GDM1 (cell line): ENCODE data around the gene RPS6KA4.

Experiments
- DNase-seq: peaks from one replicate; lab custom pipeline; 2025; lab: John Stamatoyannopoulos, UW

Gene RPS6KA4

DNA sequence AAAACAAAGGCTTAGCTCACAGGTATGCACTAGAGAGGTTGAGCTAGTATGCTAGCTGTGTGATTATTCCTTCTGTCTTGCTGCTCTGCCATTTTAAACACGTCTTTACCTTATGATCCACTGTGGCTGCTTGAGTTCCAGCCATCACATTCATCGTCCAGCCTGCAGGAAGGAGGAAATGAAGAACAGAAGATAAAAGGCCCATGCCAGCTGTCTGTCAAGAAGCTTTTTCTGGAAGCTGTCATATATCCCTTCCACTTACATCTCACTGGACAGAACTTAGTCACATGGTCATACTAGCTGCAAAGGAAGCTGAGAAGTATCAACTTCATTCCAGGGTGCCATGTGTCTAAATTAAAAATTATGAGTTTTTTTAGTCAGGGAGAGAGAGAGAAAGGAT is 31.6 kb upstream of the RPS6KA4 start:
- DNase-seq = no peak

DNA sequence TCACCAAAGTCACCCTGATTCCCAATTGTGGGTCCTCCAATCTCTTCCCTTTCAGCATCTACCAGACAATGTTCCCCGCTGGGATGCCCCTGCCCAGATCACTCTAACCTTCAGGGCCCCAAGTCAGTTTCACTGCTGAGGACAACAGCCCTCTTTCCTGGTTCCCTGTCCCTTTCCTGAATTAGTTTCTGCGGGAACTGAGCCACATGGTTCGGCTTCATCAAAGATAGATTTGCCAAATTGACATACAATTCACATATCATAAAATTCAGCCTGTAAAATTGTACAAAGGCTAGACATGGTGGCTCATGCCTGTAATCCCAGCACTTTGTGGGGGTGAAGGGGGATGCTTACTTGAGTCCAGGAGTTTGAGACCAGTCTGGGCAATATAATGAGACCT is 31.0 kb upstream of the RPS6KA4 start:
- no peak for DNase-seq

DNA sequence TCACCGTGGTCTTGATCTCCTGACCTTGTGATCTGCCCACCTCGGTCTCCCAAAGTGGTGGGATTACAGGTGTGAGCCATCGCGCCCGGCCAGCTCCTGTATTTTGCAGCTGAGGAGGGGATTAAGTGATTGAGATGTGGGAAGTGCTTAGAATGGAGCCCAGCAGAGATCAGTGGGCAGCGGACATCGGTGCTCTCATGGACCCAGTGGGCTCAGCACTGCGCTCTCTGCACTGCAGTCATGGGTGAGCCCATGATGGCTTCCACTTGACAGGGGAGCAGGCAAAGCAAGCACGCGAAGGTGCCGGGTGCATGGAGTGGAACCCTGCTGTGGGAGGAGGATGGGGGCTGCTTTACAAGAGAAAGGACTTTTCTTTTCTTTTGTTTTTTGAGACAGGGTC is 28.1 kb upstream of the RPS6KA4 start:
- DNase-seq = no peak

DNA sequence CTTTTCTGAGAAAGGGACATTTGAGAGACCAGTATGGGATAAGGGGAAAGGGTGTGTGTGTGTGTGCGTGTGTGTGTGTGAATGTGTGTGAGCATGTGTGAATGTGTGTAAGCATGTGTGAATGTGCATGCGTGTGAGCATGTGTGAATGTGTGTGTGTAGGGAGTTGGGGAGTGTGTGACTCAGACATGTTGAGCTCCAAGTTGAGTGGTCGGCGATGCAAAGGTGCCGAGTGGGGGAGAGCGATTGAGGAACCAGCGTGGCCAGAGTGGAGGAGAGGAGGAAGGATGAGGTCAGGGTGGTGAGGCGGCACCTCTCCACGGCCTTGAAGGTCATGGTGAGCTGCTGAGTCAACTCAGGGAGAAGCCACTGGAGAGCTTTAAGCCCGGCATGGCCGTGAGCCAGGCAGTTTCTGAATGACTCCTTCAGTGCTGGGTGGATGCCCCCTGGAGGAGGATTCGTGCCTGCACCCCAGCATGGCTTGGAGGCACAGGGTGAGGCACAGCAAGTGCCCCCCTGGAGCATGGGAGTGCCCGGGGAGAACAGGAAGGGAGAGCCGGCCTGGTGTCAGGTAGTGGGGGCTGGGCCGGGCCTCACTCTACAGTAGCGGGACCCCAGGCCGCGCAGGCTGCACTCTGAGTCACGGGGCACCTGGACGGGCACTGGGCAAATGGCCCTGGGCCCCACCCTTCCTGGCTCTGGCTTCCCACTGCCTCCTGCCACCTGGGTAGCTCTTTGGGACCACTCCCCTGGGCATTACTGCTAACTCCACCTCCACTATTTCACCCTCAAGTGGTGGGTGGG is 27.2 kb upstream of the RPS6KA4 start:
- peak; percentile 93 for DNase-seq

DNA sequence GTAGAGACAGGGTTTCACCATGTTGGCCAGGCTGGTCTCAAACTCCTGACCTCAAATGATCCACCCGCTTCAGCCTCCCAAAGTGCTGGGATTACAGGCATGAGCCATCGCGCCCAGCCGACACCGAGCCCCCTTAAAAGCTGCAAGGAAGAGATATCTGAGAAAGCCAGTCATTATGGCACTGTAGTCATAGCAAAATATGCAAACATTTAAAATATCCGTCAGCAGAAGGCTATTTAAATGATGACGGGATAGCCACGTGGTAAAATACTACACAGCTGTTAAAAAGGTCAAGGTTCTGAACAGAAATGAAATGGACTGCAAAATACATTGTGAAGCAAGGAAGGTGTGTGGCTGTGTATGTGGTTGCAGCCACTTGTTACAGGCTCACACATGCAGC is 25.4 kb upstream of the RPS6KA4 start:
- no peak for DNase-seq

DNA sequence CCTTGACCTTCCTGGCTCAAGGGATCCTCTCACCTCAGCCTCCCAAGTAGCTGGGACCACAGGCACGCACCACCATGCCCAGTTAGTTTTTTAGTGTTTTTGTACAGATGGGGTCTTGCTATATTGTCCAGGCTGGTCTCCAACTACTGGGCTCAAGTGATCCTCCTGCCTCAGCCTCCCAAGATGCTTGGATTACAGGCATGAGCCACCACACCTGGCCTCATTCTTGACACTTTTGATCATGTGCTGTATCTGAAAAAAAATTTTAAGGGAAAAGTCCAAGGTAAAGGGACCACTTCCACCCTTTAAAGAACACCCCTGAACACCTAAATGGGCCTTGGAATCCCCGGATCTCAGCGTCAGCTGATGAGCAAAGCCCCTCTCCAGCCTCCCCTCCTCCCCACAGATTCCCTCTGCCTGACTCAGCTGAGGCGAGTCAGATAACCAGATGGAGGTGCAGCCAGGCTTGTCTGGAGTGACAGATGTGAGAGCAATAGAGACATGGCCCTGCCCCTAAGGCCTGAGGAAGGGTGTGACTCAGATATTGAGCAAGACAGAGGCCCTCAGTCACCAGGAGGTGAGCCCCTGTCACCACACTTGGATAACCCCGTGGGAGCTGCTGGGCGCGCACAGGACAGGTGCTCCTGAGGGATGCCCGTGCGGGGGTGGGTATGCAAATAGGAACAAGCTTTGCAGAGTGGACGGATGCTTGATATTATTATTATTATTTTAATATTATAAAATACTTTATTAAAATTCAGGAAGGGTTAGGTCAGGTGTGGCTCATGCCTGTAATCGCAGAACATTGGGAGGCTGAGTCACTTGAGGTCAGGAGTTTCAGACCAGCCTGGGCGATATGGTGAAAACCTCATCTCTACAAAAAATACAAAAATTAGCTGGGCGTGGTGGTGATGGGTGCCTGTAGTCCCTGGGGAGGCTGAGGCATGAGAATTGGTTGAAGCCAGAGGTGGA is 23.9 kb upstream of the RPS6KA4 start:
- peak; percentile 74 for DNase-seq

DNA sequence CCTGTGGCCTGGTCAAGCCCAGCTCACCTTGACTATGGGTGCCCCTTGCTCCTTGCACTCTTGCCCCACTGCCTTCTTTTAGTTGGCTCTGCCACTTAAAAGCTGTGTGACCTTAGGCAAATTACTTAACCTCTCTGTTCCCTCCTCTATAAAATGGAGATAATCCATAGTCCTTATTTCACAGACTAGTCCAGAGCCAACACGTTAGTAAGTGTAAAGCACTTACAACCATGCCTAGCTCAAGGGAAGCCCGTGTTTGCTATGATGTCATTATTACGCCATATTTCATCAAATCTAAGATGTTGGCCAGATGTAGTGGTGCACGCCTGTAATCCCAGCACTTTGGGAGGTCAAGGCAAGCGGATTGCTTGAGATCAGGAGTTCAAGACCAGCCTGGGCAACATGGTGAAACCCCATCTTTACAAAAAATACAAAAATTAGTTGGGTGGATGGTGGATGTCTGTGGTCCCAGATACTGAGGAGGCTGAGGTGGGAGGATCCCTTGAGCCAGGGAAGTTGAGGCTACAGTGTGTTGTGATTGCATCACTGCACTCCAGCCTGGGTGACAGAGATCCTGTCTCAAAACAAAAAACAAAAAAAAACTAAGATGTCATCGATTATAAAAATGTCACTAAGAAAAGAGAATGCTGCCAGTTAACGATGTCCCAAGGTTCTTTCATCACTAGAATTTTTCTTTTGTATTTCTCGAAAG is 21.3 kb upstream of the RPS6KA4 start:
- no peak for DNase-seq

DNA sequence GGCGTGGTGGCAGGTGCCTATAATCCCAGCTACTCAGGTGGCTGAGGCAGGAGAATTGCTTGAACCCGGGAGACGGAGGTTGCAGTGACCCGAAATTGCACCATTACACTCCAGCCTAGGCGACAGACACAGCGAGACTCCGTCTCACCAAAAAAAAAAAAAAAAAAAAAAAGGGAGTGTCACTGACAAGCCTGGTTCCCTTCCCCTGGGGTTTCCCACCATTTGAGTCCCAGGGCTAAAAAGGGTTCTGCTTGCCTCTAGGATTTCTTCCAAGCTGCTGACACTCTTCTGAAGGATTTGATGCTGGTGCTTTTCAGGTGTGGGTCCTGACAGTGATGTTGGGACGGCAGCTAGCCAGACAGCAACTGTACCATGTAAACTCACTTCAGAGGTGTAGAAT is 20.2 kb upstream of the RPS6KA4 start:
- DNase-seq = no peak

DNA sequence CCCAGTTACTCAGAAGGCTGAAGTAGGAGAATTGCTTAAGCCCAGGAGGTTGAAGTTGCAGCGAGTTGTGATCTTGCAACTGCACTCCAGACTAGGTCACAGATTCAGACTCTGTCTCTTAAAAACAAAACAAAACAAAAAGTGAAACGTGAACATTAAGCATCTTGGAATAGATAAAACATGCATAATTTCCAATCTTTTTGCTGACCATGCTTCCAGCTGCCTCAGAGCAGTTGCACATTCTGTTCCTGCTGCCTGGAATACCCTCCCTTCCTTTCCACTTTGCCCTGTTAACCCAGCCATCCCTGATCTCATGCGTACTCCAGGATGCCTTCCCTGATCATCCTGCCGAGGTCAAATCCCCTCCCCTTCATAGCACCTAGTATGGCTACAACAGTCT is 19.7 kb upstream of the RPS6KA4 start:
- DNase-seq = no peak

DNA sequence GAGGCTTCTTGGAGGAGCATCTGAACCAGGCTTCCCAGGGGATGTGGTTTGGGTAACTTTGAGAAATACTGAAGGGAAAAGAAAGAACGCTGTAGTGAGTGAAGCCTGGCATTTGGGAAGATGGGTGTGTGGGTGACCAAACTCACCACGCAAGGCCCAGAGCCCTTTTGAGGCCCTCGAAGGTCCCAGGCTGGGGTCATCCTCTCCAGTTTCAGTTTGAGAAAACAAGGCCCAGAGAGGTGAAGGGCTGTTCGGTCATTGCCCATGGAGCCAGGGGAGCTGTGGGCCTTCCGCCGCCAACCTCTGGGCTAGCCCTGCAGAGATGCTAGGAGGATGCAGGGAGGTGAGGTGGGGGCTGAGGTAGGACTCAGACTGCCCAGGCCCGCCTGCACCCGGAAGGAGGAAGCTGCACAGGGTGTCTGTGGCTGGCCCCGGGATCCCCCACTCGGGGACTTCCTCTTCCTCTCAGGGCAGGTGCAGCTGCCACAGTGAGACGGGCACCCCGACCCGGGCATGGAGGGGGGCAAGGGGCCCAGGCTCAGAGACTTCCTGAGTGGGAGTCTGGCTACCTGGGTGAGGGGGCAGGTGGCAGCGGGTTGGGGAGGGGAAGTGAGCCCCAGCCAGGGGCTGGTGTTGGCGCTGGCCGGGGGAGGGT is 19.1 kb upstream of the RPS6KA4 start, which contains the start of gene CCDC88B:
TSS of gene CCDC88B (plus strand) at position 451 of the 655 bp plus-strand sequence. CDS start at position 514, 63 bp downstream.
- peak; percentile 71 for DNase-seq

DNA sequence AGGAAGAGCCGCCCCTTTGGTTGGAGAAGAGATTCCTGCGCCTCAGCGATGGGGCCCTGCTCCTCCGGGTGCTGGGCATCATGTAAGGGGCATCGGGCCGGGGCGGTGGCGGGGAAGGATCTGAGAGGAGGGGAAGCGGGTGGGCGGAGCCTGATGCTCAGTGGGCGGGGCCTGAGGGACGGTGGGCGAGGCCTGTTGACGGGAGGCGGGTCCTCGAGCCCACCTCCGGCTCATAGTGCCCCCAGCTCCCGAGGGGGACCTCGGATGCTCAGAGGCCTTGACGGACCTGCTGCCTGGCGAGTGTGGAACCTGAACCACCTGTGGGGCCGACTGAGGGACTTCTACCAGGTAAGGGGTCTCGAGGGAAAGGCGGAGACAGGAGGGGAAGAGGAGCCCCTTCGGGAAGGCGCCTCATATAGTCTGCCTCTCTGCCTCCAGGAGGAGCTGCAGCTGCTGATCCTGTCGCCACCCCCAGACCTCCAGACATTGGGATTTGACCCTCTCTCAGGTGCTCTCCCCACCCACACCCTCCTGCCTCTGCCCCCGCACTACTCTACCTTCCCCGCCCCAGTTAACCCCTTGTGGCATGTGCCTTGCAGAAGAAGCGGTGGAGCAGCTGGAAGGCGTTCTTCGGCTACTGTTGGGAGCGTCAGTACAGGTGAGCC is 18.2 kb upstream of the RPS6KA4 start:
- peak; percentile 66 for DNase-seq

DNA sequence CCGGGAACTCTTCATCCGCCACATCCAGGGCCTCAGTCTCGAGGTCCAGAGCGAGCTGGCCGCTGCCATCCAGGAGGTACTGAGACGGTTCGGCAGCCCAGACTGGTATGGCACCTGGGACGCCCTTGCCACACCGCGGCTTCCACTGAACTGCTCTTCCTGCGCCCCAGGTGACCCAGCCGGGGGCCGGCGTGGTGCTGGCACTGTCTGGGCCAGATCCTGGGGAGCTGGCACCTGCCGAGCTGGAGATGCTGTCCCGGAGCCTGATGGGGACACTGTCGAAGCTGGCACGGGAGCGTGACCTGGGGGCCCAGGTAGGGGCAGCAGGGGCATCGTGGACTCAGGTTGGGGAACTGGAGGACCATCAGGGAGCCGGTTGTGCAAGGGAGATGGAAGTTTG is 17.5 kb upstream of the RPS6KA4 start:
- DNase-seq = no peak

DNA sequence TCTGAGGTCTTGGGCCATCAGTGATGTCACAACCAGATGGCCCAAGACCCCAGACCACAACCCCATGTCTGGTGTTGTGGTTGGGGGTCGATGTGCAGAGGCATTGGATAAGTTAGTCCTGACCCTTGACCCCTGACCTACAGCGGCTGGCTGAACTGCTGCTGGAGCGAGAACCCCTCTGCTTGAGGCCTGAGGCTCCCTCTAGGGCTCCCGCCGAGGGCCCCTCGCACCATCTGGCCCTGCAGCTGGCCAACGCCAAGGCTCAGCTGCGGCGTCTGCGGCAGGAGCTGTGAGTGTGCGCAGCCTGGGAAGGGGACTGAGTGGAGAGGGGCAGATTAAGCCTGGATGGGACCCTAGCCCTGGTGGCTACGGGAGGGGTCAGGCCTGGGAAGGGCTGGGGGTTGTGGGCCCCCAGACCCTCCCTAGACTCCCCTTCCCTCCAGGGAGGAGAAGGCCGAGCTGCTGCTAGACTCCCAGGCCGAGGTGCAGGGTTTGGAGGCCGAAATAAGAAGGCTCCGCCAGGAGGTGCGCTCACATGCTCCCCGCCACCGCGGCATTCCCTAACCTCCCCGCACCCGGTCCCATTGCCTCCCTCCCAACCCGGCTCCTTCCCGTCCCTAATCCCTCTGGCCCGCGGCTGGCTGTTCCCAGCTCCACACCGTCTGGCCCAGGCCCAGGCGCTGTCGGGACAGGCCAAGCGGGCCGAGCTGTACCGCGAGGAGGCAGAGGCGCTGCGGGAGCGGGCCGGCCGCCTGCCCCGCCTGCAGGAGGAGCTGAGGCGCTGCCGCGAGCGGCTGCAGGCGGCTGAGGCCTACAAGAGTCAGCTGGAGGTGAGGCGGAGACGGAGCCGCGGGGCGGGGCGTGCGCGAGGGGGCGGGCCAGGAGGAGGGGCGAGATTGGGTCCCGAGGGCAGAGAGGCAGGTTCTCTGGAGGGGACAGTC is 16.8 kb upstream of the RPS6KA4 start:
- DNase-seq = no peak

DNA sequence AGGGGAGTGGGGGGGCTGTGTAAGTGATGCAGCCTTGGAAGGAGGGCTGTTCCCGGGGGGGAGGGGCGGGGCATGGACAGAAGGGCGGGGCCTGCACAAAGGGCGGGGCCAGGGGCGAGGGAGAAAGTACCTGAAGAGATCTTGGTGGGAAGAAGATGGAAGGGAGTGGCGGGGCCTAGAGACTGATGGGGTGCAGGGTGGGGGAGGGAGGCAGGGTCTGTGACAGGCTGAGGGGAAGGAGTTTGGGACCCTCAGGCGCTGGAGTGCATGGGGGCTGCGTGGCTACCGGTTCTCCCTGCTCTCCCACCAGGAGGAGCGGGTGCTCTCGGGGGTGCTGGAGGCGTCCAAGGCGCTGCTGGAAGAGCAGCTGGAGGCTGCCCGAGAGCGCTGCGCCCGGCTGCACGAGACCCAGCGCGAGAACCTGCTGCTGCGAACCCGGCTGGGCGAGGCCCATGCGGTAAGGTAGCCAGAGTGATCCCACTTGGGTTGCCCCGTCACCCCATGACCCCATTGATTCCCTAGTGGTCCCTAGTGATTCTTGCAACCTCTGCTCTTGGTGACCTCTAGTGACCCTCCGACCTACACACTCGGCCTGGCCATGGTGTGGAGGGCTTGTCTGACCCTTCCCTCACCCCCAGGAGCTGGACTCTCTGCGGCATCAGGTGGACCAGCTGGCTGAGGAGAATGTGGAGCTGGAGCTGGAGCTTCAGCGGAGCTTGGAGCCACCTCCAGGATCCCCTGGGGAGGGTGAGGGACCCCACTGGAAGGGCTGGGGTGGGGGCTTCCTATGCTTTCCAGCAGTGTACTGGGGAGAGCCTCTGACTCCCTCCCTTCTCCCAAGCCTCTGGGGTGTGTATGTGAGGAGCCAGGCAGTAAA is 15.9 kb upstream of the RPS6KA4 start:
- no peak for DNase-seq

DNA sequence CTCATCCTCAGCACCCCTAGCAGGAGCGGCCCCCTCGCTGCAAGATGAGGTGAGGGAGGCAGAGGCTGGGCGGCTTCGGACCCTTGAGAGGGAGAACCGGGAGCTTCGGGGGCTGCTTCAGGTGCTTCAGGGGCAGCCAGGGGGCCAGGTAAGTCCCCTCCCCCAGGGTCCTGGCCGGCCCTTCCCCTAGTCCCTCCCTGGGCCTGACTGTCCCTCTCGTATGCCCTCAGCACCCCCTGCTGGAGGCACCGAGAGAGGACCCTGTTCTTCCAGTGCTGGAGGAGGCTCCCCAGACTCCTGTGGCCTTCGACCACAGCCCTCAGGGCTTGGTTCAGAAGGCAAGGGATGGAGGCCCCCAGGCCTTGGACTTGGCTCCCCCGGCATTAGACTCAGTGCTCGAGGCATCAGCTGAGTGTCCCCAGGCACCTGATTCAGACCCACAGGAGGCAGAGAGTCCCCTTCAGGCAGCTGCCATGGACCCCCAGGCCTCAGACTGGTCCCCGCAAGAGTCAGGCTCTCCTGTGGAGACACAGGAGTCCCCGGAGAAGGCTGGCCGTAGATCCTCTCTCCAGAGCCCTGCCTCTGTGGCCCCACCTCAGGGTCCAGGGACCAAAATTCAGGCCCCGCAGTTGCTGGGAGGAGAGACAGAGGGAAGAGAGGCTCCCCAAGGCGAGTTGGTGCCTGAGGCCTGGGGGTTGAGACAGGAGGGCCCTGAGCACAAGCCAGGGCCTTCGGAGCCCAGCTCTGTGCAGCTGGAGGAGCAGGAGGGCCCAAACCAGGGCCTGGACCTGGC is 15.0 kb upstream of the RPS6KA4 start:
- no peak for DNase-seq

DNA sequence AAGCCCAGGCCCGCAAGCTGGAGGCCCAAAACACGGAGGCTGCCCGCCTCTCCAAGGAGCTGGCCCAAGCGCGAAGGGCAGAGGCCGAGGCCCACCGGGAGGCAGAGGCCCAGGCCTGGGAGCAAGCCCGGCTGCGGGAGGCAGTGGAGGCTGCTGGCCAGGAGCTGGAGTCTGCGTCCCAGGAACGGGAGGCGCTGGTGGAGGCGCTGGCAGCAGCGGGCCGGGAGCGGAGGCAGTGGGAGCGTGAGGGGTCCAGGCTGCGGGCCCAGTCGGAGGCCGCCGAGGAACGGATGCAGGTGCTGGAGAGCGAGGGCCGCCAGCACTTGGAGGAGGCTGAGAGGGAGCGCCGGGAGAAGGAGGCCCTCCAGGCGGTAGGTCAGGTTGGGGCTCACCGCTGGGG is 14.2 kb upstream of the RPS6KA4 start:
- no peak for DNase-seq

DNA sequence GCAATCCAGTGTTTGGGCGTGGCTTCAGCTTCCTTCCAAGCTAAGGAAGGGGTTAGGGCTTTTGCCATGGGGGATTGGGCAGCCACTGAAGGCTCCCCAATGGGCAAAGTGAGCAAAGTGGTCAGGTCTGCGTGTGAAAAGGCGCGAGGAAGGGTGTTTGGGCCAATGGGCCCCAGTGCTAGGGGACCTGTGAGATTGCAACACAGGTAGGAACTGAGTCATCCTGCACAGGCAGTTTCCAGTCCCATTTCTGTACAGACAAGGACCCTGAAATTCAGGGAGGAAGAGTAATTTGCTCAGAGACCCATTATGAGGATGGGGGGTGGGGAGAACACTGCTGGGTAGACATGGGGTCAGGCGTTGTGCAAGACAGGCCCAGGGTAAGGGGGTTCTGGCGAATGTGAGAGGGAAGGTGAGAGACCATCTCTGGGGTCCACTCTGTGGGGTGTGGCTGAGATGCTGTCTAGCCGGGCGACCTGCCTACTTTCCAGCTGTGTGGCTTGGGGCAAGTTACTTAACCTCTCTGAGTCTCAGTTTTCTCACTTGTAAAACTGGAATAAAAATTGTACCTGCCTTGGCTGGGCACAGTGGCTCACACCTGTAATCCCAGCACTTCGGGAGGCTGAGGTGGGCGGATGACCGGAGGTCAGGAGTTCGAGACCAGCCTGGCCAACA is 11.6 kb upstream of the RPS6KA4 start:
- no peak for DNase-seq
